IMR-90 (cell line): ENCODE measurements around the gene FAM24B. TPM values are rescaled to one million over a fixed set of nuclear protein-coding genes. Genes with fewer than 3 reads are reported as not detected.

Source experiments
- polyA plus RNA-seq, 3 experiments: library from polyadenylated mRNA; depleted of rRNA; stranded (reverse); fragments of >200 nt; gene quantifications; 2 replicates each; pipeline ENCODE4 v1.2.3, GENCODE V29; 2012; ENCODE audit warnings: low replicate concordance in 1 of 3
- total RNA-seq: library from RNA; depleted of rRNA; stranded (reverse); fragments of >200 nt; gene quantifications from 2 replicates; pipeline ENCODE4 v1.2.3, GENCODE V29; 2012; rRNA removed

FAM24B gene
- total and polyA plus RNA-seq, 2 of the 4 experiments (the other 2 are of a cell fraction), result 1.6 to 4.3 TPM

Other genes starting within 250 kb of the FAM24B start
- gene C10orf120, start 179.7 kb downstream of the FAM24B start, total RNA-seq, result not detected in 2 replicates
- not detected in 2 replicates for gene C10orf120, start 179.7 kb downstream of the FAM24B start, polyA plus RNA-seq (2012; rRNA removed)
- 0.36 and 0.56 TPM in 2 replicates for gene CUZD1, start 33.7 kb downstream of the FAM24B start, total RNA-seq
- gene CUZD1, start 33.7 kb downstream of the FAM24B start, polyA plus RNA-seq (2012; rRNA removed), result 0.56 and 0.67 TPM in 2 replicates
- gene FAM24A, start 31.0 kb upstream of the FAM24B start, total RNA-seq, result not detected in 2 replicates
- gene FAM24A, start 31.0 kb upstream of the FAM24B start, polyA plus RNA-seq (2012; rRNA removed), result not detected in 2 replicates
- gene C10orf88, start 74.6 kb upstream of the FAM24B start, total RNA-seq, result 12.2 and 16.4 TPM in 2 replicates
- 4.0 and 5.9 TPM in 2 replicates for gene C10orf88, start 74.6 kb upstream of the FAM24B start, polyA plus RNA-seq (2012; rRNA removed)
- 4.1 and 4.7 TPM in 2 replicates for gene PSTK, start 100.8 kb upstream of the FAM24B start, total RNA-seq
- gene PSTK, start 100.8 kb upstream of the FAM24B start, polyA plus RNA-seq (2012; rRNA removed), result 4.2 and 5.4 TPM in 2 replicates
- 2.9 and 4.2 TPM in 2 replicates for gene IKZF5, start 129.2 kb upstream of the FAM24B start, total RNA-seq
- gene IKZF5, start 129.2 kb upstream of the FAM24B start, polyA plus RNA-seq (2012; rRNA removed), result 4.4 and 5.1 TPM in 2 replicates
- gene ACADSB, start 129.4 kb upstream of the FAM24B start, total RNA-seq, result 9.2 and 10.6 TPM in 2 replicates
- gene ACADSB, start 129.4 kb upstream of the FAM24B start, polyA plus RNA-seq (2012; rRNA removed), result 3.8 and 6.2 TPM in 2 replicates